ENCODE results near the gene PPP1R16B.
"Not testable (repeated sequence)": the region's sequence is repeated elsewhere in the genome, so short reads cannot be mapped to it uniquely, and the experiment has no call there.

The PPP1R16B gene

GRCh38 chr20:38791291-38791690, 14.2 kb upstream of the PPP1R16B start:
- no peaks in the 10 kb centered on the region for H3K9me3 ChIP-seq (ENCODE audit: control insufficient read depth, insufficient read depth, low read length)
- H3K79me2 ChIP-seq (ENCODE audit: control insufficient read depth, low read length) = no peaks in the 10 kb centered on the region
- no peaks in the 10 kb centered on the region for H4K20me1 ChIP-seq (ENCODE audit: control insufficient read depth, insufficient read depth, low read depth, low read length)
- no peak overlapping the region for H3K4me2 ChIP-seq (ENCODE audit: low read length)
- no peaks in the 10 kb centered on the region for H3K27me3 ChIP-seq (ENCODE audit: control insufficient read depth, low read length)
- H3K9me2 ChIP-seq (replicated peaks; ENCODE audit: control insufficient read depth, low read length) = no peaks in the 10 kb centered on the region
- H3K27ac ChIP-seq (ENCODE audit: low read depth, low read length) = no peak overlapping the region
- 0 out of 2 replicates have a peak, but pooled peaks cover 3% of the 10 kb centered on the region for H3K4me1 ChIP-seq (ENCODE audit: control insufficient read depth, low read length)
- TF ChIP-seq EZH2phosphoT487 (IDR thresholded peaks at IDR 0.05; ENCODE audit: borderline replicate concordance, low read length) = no peak
- no peak for TF ChIP-seq CTCF (IDR thresholded peaks at IDR 0.05; ENCODE audit: low read depth, low read length, poor library complexity, severe bottlenecking)
- H3K4me3 ChIP-seq (ENCODE audit: low read length) = no peak overlapping the region
- H3K36me3 ChIP-seq (ENCODE audit: control insufficient read depth, low read length) = no peaks in the 10 kb centered on the region
- H3F3A ChIP-seq (ENCODE audit: control insufficient read depth, insufficient read depth) = no peaks in the 10 kb centered on the region

GRCh38 chr20:38791940-38792339, 13.6 kb upstream of the PPP1R16B start:
- Histone ChIP-seq H3K4me2 (ENCODE audit: low read length) (no peak overlapping the region), H3K27ac (ENCODE audit: low read depth, low read length) (no peak overlapping the region), H3K27me3 (ENCODE audit: control insufficient read depth, low read length) (no peaks in the 10 kb centered on the region), H3K4me3 (ENCODE audit: low read length) (no peak overlapping the region), H4K20me1 (ENCODE audit: control insufficient read depth, insufficient read depth, low read depth, low read length) (no peaks in the 10 kb centered on the region), H3K79me2 (ENCODE audit: control insufficient read depth, low read length) (no peaks in the 10 kb centered on the region), H3K9me2 (replicated peaks; ENCODE audit: control insufficient read depth, low read length) (no peaks in the 10 kb centered on the region), H3K9me3 (ENCODE audit: control insufficient read depth, insufficient read depth, low read length) (no peaks in the 10 kb centered on the region), H3K36me3 (ENCODE audit: control insufficient read depth, low read length) (no peaks in the 10 kb centered on the region), H3K4me1 (ENCODE audit: control insufficient read depth, low read length) (0 out of 2 replicates have a peak, but pooled peaks cover 3% of the 10 kb centered on the region), H3F3A (ENCODE audit: control insufficient read depth, insufficient read depth) (no peaks in the 10 kb centered on the region)
- TF ChIP-seq EZH2phosphoT487 (IDR thresholded peaks at IDR 0.05; ENCODE audit: borderline replicate concordance, low read length) = no peak
- TF ChIP-seq CTCF (IDR thresholded peaks at IDR 0.05; ENCODE audit: low read depth, low read length, poor library complexity, severe bottlenecking) = no peak

- not testable (repeated sequence) for H3K36me3 ChIP-seq (ENCODE audit: control insufficient read depth, low read length); H3K27ac ChIP-seq (ENCODE audit: low read depth, low read length); H4K20me1 ChIP-seq (ENCODE audit: control insufficient read depth, insufficient read depth, low read depth, low read length); H3K27me3 ChIP-seq (ENCODE audit: control insufficient read depth, low read length); H3K4me2 ChIP-seq (ENCODE audit: low read length); H3K9me3 ChIP-seq (ENCODE audit: control insufficient read depth, insufficient read depth, low read length); H3K4me1 ChIP-seq (ENCODE audit: control insufficient read depth, low read length); H3F3A ChIP-seq (ENCODE audit: control insufficient read depth, insufficient read depth); H3K79me2 ChIP-seq (ENCODE audit: control insufficient read depth, low read length); H3K4me3 ChIP-seq (ENCODE audit: low read length); H3K9me2 ChIP-seq (replicated peaks; ENCODE audit: control insufficient read depth, low read length)
Observed at GRCh38 chr20:38794057-38794456, 11.4 kb upstream of the PPP1R16B start.

- Histone ChIP-seq H3K36me3 (ENCODE audit: control insufficient read depth, low read length) (no peaks in the 10 kb centered on the region), H3K9me3 (ENCODE audit: control insufficient read depth, insufficient read depth, low read length) (no peaks in the 10 kb centered on the region), H3K4me1 (ENCODE audit: control insufficient read depth, low read length) (peaks cover 3% of the 10 kb centered on the region), H3K27ac (ENCODE audit: low read depth, low read length) (no peak overlapping the region), H3K4me2 (ENCODE audit: low read length) (no peak overlapping the region), H3K9me2 (replicated peaks; ENCODE audit: control insufficient read depth, low read length) (no peaks in the 10 kb centered on the region), H3K27me3 (ENCODE audit: control insufficient read depth, low read length) (no peaks in the 10 kb centered on the region), H3K79me2 (ENCODE audit: control insufficient read depth, low read length) (no peaks in the 10 kb centered on the region), H4K20me1 (ENCODE audit: control insufficient read depth, insufficient read depth, low read depth, low read length) (no peaks in the 10 kb centered on the region), H3K4me3 (ENCODE audit: low read length) (no peak overlapping the region), H3F3A (ENCODE audit: control insufficient read depth, insufficient read depth) (peaks cover 7% of the 10 kb centered on the region)
- TF ChIP-seq CTCF (IDR thresholded peaks at IDR 0.05; ENCODE audit: low read depth, low read length, poor library complexity, severe bottlenecking) (no peak), EZH2phosphoT487 (IDR thresholded peaks at IDR 0.05; ENCODE audit: borderline replicate concordance, low read length) (no peak)
Observed at GRCh38 chr20:38798266-38798665, 7.2 kb upstream of the PPP1R16B start.
